AG08396 (cell line): Measurements from ENCODE around the gene NEK3.
A peak's percentile ranks its signal among the peaks of the same experiment; 100 is the strongest.
"Not testable (repeated sequence)": the region's sequence is repeated elsewhere in the genome, so short reads cannot be mapped to it uniquely, and the experiment has no call there.

Experiments
- DNase-seq: peaks from one replicate; pipeline ENCODE4 v3.0.0; 2012; ENCODE audit warnings: low spot score, mixed read lengths

The NEK3 gene, protein sequence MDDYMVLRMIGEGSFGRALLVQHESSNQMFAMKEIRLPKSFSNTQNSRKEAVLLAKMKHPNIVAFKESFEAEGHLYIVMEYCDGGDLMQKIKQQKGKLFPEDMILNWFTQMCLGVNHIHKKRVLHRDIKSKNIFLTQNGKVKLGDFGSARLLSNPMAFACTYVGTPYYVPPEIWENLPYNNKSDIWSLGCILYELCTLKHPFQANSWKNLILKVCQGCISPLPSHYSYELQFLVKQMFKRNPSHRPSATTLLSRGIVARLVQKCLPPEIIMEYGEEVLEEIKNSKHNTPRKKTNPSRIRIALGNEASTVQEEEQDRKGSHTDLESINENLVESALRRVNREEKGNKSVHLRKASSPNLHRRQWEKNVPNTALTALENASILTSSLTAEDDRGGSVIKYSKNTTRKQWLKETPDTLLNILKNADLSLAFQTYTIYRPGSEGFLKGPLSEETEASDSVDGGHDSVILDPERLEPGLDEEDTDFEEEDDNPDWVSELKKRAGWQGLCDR

GRCh38 chr13:52159159-52159982, at the start of gene NEK3:
NEK3 (minus strand) TSS chr13:52159597; CDS start chr13:52156191, 3,406 bp downstream.
- DNase-seq = peak; percentile 84

DNA sequence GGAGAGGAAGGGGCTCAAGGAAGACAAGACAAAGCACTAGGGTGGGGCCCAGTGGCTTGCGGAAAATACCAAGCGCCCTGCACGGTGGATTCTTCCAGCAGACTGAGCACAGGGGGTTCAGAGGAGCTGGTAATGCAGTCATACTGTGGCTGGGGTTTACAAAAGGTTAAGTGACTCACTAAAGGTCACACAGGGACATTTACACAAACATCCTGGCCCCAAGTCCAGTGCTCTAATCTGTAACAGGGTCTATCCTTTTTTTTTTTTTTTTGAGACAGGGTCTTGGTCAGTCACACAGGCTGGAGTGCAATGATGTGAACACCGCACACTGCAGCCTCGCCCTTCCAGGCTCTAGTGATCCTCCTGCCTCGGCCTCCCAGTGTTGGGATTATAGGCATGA, 49.0 kb upstream of the NEK3 start:
- not testable (repeated sequence) for DNase-seq

DNA sequence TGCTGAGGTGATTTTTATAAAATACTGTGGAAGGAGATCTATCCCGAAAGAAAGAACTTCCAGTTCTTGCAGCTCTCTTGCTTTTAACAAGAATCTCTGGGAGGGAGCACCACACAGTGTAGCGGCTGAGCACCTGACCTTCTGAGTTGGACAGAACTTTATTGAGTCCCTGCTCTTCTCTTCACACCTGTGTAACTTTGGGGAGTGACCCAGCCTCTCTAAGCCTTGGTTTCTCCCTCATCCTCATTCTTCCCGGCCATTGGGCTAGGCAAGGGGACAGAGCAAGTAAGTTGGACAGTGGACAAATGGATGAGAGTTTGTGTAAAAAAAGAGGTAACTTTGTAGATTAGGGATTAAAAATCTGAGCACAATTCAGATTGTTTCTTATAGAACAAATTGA, 48.5 kb upstream of the NEK3 start:
- not testable (repeated sequence) for DNase-seq

DNA sequence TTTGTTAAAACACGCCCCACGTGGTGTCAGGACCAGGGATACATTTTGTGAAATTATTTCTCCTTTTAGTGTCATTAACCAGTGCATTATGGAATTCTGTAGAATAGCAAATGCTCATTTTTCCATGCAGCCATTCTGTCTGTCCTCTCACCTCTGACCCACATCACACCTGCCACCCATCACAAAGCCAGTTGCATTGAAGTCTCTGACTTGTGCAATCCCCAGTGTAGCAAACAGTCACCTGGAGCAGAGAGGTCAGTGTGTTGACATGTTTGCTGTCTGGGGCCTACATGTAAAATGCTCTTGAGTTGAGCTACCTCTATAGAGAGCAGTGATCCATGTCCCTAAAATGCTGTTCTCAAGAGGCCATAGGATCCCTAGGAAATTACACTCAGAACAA, 47.9 kb upstream of the NEK3 start:
- not testable (repeated sequence) for DNase-seq

DNA sequence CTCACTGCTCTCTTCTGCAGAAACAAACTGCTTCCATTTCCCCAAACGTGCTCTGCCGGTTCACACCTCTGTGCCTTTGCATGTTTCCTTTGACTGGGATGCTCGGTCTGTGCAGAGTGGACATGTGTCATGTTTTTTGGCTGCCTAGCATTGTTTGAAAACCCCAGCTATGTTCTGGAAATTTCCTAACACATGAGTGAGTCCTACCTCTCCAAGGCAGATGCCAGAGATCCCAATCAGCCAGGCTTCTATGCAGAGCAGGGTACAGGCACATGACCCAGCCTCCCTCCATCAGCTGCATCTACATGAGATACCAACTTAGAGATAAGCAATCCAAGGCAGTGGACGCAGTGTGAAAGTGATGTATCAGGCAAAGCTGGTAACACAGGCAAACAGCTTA, 45.1 kb upstream of the NEK3 start:
- peak; percentile 10 for DNase-seq

GRCh38 chr13:52203864-52204263, 44.5 kb upstream of the NEK3 start:
- peak; percentile 75 for DNase-seq

GRCh38 chr13:52202506-52202905, 43.1 kb upstream of the NEK3 start:
- DNase-seq = not testable (repeated sequence)

DNA sequence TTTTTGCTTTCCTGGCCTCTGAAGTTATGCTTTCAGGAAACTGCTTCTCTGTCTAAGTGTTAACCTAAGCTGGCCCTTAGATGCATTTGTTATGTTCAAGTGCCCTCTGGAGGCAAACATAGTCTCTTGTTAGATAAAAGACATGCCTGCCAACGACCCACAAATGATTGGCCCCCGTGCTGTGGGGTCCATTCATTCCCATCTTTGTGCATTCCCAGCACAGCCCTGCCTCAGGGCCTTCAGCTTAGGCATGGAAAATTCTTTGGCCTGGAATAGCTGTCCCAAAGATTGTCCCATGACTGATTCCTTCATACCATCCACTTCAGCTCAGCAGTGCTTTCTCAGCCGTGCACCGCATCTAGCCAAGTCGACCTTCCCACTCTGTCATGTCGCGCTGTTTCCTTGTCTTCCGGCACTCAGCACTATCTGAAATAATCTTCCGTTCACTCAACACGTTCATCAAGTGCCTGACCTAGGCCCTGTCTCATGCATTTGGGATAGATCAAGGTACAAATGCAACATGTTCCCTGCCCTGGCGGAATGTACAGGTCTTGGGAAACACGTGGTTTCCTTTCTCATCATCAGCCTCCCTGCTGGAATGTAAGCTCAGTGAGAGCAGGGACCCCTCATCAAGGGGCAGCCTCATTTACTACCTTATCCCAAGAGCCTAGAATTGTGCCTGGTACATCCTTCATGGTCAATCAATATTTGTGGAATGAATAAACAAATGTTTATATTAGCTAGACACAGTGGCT, 42.2 kb upstream of the NEK3 start:
- DNase-seq = peak; percentile 29

DNA sequence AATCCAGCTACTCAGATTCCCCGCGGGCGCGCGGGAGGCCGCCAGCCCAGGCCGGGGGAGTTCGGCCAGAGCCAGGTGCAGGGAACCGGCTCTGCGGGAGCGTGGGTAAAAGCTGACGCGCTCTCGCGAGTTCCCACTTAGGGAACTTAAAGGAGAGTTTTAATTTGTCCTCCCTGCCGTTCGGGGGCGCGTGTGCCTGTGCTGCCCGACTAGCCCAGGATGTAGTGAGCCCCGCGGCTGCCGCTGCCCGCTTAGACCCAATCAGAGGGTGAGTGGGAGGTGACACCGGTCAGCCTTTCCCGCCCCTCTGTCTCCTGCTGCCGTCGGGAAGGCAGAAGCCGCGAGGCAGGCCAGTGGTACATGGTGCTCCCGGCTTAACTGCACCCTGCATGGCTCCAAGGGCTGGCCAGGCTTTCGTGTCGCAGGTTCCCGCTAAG, 36.0 kb upstream of the NEK3 start:
- DNase-seq = peak; percentile 25

DNA sequence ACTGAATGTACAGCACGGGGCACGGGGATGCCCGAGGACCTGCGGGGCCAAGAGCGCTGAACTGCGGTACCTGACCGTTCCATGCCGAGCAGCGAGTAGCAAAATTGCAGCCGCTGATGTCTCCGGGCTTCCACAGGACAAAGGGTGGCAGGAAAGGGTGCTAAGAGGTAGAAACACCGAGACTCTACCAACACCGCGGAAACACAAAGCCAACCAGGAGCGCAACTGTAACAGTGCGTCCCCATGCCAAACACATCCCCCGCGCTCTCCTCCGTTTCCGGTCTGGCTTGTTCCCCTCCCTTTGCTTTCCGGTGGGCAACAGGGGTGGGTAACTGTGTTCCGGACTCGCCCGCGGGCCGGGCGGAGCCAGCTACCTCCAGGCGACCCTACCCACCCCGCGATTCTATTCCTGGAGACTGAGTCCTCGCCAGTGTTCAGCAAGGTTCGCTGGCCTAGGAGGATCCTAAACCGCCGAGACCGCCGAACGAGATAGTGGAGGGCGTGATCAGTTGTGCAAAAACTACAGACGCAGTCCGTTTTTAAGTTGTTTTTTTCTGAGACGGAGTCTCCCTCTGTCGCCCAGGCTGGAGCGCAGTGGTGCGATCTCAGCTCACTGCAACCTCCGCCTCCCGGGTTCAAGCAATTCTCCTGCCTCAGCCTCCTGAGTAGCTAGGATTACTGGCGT, 34.9 kb upstream of the NEK3 start:
- DNase-seq = peak; percentile 85

- not testable (repeated sequence) for DNase-seq
These were observed 34.3 kb upstream of the NEK3 start for GRCh38 chr13:52193587-52194183.

- not testable (repeated sequence) for DNase-seq
These were observed 28.2 kb upstream of the NEK3 start for GRCh38 chr13:52187424-52188187.

DNA sequence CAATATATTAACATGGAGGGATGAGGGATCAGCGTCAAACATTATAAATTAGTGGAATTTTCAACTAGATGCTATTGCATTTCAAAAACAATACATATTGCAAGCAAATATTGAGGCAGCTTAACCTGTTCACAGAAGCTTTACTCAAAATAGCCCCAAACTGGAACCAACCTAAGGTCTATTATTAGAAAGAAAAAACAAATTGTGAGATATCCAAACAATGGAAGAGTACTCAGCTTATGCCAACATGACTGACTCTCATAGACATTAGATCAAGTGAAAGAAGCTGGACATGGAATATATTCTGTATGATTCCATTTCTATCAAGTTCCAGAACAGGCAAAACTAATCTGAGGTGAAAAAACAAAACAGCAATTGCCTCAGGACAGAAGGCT, 27.6 kb upstream of the NEK3 start:
- DNase-seq = no peak

DNA sequence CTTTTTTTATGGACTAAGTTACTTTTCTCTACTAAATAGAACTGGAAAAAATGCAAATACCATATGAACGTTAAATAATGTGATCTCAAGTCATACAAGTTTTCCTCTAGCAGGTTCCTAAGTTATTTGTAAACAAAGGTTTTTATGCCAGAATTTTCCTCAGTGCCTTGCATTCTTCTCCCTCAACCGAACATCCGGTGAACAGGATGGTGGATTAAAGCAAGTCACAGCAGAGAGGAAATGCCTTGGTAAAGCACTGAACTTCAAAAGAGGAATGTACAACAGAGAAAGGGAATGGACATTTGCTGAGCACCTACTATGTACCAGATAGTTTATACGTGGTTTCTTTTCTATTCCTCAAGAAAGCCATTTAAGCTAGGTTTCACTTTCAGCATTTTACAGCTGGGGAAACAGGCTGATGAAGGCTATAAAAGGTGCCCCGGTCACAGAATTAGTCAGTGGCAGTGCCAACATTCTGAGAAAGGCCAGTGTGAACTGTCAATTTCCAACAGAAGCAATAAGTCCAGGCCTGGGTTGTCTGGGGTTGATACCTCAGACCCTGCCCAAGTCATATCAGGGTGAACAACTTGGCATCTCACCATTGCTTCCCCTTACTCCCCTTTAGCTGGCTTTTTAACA, 22.0 kb upstream of the NEK3 start:
- not testable (repeated sequence) for DNase-seq

GRCh38 chr13:52179925-52180324, 20.5 kb upstream of the NEK3 start:
- no peak for DNase-seq

- no peak for DNase-seq
These were observed 17.9 kb upstream of the NEK3 start for GRCh38 chr13:52177276-52177675.

GRCh38 chr13:52173970-52174369, 14.6 kb upstream of the NEK3 start:
- not testable (repeated sequence) for DNase-seq

DNA sequence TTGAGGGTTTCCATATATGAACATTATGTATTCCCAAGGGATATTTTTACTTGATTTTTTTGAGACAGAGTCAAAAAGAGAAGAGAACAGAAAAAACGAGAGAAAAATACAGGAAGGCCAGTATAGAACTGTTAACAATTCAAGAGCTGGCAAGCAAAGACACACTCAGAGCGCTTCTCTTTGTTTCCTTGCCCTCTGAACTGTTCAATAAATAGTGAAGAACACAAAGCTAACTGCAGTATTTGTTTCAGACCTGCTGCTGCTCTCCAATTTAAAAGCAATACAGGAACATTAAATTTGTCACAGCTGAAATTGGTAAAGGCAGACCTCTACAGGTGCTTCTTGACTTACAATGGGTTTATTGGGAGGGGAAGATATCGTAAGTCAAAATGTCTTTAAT, 14.0 kb upstream of the NEK3 start:
- DNase-seq = no peak

DNA sequence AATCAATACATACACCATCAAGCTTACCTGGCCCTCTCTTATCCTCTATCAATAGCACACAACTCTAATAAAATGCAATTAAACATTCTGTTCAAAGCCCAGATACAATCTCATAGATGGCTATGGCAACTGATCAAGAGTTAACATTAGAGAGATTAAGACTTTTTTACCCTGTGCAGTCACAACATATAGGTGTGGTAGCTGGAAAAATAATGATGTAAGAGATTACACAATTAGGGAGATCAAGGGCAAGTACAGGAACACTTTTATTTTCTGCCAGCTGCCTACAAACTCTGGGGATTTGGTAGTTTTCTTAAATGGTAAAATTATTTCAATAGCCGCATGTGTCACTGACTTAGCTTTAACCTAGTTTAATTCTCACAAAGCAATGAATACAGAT, 12.3 kb upstream of the NEK3 start:
- not testable (repeated sequence) for DNase-seq
